Lung (tissue), 12 donors: Measurements from ENCODE around the gene TRUB1. TPM values are rescaled to one million over a fixed set of nuclear protein-coding genes. Genes with fewer than 3 reads are reported as not detected.

ENCODE experiments used
- ATAC-seq: fragments of 200-7000 bp; cut with Tn5 transposase; one replicate; pipeline ENCODE4 v1.9.1; 2020; ENCODE audit warnings: moderate number of reproducible peaks; ENCODE audit not compliant: insufficient read depth, low FRiP score
- DNase-seq, 3 donors: peaks; one replicate each; pipeline ENCODE4 v3.0.0-alpha.2; 2013 to 2017
- H3K27ac ChIP-seq, 2 donors: one replicate each; pipeline ENCODE4 v1.5.1; 2013; ENCODE audit warnings: mild to moderate bottlenecking in 2 of 2, moderate library complexity in 2 of 2, control low read depth in 1 of 2, inconsistent platforms in 1 of 2, low read depth in 1 of 2, low read length in 1 of 2
- H3K27me3 ChIP-seq, 3 donors: one replicate each; pipeline ENCODE4 v1.5.1; 2013; ENCODE audit warnings: low read length in 2 of 3; ENCODE audit not compliant: control insufficient read depth in 3 of 3, insufficient read depth in 3 of 3
- H3K36me3 ChIP-seq, 4 donors: one replicate each; pipeline ENCODE4 v1.5.1; 2013; ENCODE audit warnings: low read length in 4 of 4, mild to moderate bottlenecking in 1 of 4, moderate library complexity in 1 of 4; ENCODE audit not compliant: control insufficient read depth in 4 of 4, insufficient read depth in 4 of 4
- H3K4me1 ChIP-seq, 5 donors: one replicate each; pipeline ENCODE4 v1.5.1; 2013; ENCODE audit warnings: low read length in 5 of 5, mild to moderate bottlenecking in 2 of 5, moderate library complexity in 1 of 5; ENCODE audit not compliant: control insufficient read depth in 5 of 5, insufficient read depth in 5 of 5
- H3K4me3 ChIP-seq: one replicate; pipeline ENCODE4 v1.5.1; 2013; ENCODE audit warnings: mild to moderate bottlenecking, control low read depth, moderate library complexity
- H3K9ac ChIP-seq, 2 donors: one replicate each; pipeline ENCODE4 v1.5.1; 2013; ENCODE audit warnings: low read length in 2 of 2, control low read depth in 1 of 2; ENCODE audit not compliant: insufficient read depth in 1 of 2
- H3K9me3 ChIP-seq, 4 donors: one replicate each; pipeline ENCODE4 v1.5.1; 2013; ENCODE audit warnings: low read length in 3 of 4, mild to moderate bottlenecking in 1 of 4, moderate library complexity in 1 of 4; ENCODE audit not compliant: control insufficient read depth in 4 of 4, insufficient read depth in 3 of 4
- CTCF ChIP-seq: IDR thresholded peaks from 2 replicates; pipeline ENCODE4 v1.5.1; 2012; ENCODE audit warnings: mild to moderate bottlenecking; ENCODE audit errors: control extremely low read depth, extremely low read depth
- WGBS, 2 donors: extraction: QIAGEN DNeasy Blood & Tissue Kit; methylation state at CpG; one replicate each; pipeline ENCODE4 v1.1.7; 2013; 5-methylcytosine and 5-hydroxymethylcytosine counted together
- polyA plus RNA-seq, 2 donors: library from polyadenylated mRNA; stranded (reverse); fragments of 200-250 nt; gene quantifications; one replicate each; pipeline ENCODE4 v1.2.1, GENCODE V29; 2013
- total RNA-seq, 2 donors: library from RNA; depleted of rRNA in 1 of 2; stranded (reverse); fragments of >200 nt in 1 of 2; gene quantifications; one replicate each; pipeline ENCODE4 v1.2.1, GENCODE V29; 2014 to 2021
- donor health status: control.
- donor health status: control.
- donor health status: Bipolar disorder and iron deficiency.
- donor health status: healthy.
- donor health status: DM: yes; HTN: yes; CAD: no.

The TRUB1 gene
- total and polyA plus RNA-seq, 4 donors: 4.9 to 27.0 (median 10.7) TPM

- 94 to 96% methylated on average over 5 of the region's 5 CpGs for WGBS, 2 donors
- ATAC-seq (no peak), DNase-seq (no peak)
- peaks cover 0 to 6% (median under 1%) of the 10 kb centered on the region in 4 donors for H3K36me3 ChIP-seq
- H3K9me3 ChIP-seq: no peaks in the 10 kb centered on the region
- no peak for TF ChIP-seq CTCF
- no peak overlapping the region for H3K9ac ChIP-seq
- H3K27ac ChIP-seq: no peak overlapping the region
- no peaks in the 10 kb centered on the region for H3K27me3 ChIP-seq
- peaks cover 0 to 3% (median 0%) of the 10 kb centered on the region in 5 donors for H3K4me1 ChIP-seq
- no peak overlapping the region for H3K4me3 ChIP-seq
Observed at GRCh38 chr10:114973306-114973705, 35.3 kb downstream of the TRUB1 start.

GRCh38 chr10:114973997-114974396 is 36.0 kb downstream of the TRUB1 start:
- ATAC-seq: no peak
- no peak overlapping the region for H3K9ac ChIP-seq

GRCh38 chr10:114974625-114975024 is 36.6 kb downstream of the TRUB1 start:
- TF ChIP-seq CTCF: no peak
- Histone ChIP-seq H3K27ac (no peak overlapping the region), H3K9me3 (no peaks in the 10 kb centered on the region), H3K4me1 (peaks cover 0 to 2% (median 0%) of the 10 kb centered on the region in 5 donors), H3K9ac (no peak overlapping the region), H3K36me3 (peaks cover 0 to 6% (median under 1%) of the 10 kb centered on the region in 4 donors), H3K4me3 (no peak overlapping the region), H3K27me3 (no peaks in the 10 kb centered on the region)
- no peak for DNase-seq
- WGBS, 2 donors: 97 to 99% methylated on average over 5 of the region's 5 CpGs
- no peak for ATAC-seq

More at GRCh38 chr10:114973997-114974396, 36.0 kb downstream of the TRUB1 start:
- H3K27me3 ChIP-seq: no peaks in the 10 kb centered on the region
- no peaks in the 10 kb centered on the region for H3K9me3 ChIP-seq
- no peak overlapping the region for H3K4me3 ChIP-seq
- no peak for DNase-seq
- peaks cover 0 to 6% (median under 1%) of the 10 kb centered on the region in 4 donors for H3K36me3 ChIP-seq
- peaks cover 0 to 2% (median 0%) of the 10 kb centered on the region in 5 donors for H3K4me1 ChIP-seq
- H3K27ac ChIP-seq: no peak overlapping the region
- no peak for TF ChIP-seq CTCF

- no peak for DNase-seq
- Histone ChIP-seq H3K9ac (no peak overlapping the region), H3K27ac (no peak overlapping the region), H3K9me3 (no peaks in the 10 kb centered on the region), H3K4me1 (peaks cover 0 to 2% (median 0%) of the 10 kb centered on the region in 5 donors), H3K4me3 (no peak overlapping the region), H3K27me3 (no peaks in the 10 kb centered on the region), H3K36me3 (peaks cover 0 to 9% (median 2%) of the 10 kb centered on the region in 4 donors)
- WGBS, 2 donors: 91 to 96% methylated on average over 3 of the region's 3 CpGs
- ATAC-seq: no peak
- no peak for TF ChIP-seq CTCF
Observed at GRCh38 chr10:114975091-114975490, 37.1 kb downstream of the TRUB1 start.
